ENCODE results near the gene ZNF831. TPM values are rescaled to one million over a fixed set of nuclear protein-coding genes. Genes with fewer than 3 reads are reported as not detected.
A peak's percentile ranks its signal among the peaks of the same experiment; 100 is the strongest.

The ZNF831 gene
- total RNA-seq, 2 experiments from 2014 or later = 7.9 to 10.2 TPM

DNA sequence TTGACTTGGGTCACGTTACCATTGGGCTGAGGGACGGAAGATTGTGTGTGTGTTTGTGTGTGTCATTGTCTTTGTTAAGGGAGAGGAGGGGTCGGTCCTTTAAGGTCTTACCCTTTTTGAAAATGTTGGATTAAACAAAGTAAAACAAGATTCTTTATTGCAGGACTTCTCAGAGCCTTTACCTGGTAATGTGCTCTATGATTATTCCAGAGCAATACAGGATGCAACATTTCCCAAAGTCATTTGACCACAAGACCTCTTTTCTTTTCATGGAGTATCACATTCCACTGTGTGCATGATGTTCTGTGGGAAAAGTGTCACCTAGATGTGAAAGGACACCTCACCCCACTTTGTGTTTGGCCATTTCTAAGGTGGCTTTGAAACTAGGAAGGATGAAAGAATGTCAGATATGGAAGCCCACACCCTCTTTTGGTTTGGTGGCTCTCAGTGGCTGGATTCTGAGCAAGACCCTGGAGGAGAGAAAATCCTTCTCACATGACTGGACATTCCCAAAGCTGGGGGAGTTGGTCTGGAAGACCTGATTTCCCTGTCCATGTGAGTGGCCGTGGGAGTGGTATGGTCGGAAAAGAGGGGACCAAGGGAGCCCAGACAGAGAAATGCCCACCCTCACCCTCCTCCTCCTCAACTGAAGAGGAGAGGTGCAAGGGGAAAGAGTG, 18.2 kb upstream of the ZNF831 start:
- no peak for ATAC-seq
- peaks cover 65% of the 10 kb centered on the region for H3K4me1 Mint-ChIP-seq
- no peaks in the 10 kb centered on the region for H3K9me3 Mint-ChIP-seq (ENCODE audit: low read depth)
- H3K27me3 Mint-ChIP-seq = no peaks in the 10 kb centered on the region
- peak overlapping the region; percentile 55 for H3K27ac Mint-ChIP-seq
- CTCF ChIA-PET = interaction anchor here (1.4 to 2.1 kb wide), 2 partner anchors 25 to 58 kb away, joined by 4 to 10 read pairs; no protein-coding TSS in a partner anchor
- no peak for DNase-seq
- H3K36me3 Mint-ChIP-seq = peaks cover 4% of the 10 kb centered on the region
- H3K4me3 Mint-ChIP-seq = peak overlapping the region; percentile 56

DNA sequence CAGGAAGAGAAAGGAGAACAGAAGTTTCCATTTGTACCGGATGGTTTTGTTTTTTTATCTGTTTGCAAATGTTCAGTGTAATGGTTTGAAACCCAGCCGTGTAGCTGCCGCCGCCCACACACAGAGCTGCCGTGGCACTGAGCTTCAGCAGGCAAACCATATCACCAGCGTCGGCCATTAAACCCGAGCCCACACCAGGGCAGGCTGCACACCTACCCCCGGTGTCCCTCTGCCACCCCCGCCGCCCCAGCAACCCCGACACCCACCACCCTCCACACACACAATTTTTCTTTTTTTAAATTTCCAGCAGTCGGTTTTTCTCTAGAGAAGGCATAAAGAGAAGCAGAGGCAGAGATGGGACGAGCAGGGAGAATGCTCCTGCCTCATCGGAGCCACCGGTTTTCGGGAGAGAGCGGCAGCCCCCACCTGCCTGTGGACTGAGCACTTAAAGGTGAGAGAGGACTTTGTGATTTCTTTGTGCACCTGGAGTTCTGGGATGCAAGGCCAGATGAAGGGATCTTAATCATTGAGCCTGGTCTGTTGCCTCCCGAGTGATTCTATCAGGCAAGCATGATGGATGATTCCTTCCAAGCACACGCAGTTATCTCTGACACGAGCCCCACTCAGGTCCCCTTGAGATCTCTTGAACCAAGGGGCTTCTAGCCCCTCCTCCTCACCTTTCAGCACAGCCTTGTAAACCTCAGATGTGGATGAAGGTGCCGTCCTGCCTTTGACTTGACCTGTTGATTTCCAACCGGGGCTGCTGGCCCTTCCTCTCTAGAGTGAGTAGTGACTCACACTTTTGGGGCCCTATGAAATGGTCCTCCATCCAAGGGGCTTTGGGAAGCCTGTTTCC, 17.5 kb upstream of the ZNF831 start:
- H3K36me3 Mint-ChIP-seq = peaks cover 4% of the 10 kb centered on the region
- ATAC-seq = peak; percentile 45
- peak overlapping the region; percentile 55 for H3K27ac Mint-ChIP-seq
- peak; percentile 64 for DNase-seq
- CTCF ChIA-PET = interaction anchor here (0.9 to 2.1 kb wide), 5 partner anchors 14 to 275 kb away, joined by 3 to 10 read pairs (median 4); no protein-coding TSS in a partner anchor
- no peaks in the 10 kb centered on the region for H3K9me3 Mint-ChIP-seq (ENCODE audit: low read depth)
- peaks cover 71% of the 10 kb centered on the region for H3K4me1 Mint-ChIP-seq
- no peaks in the 10 kb centered on the region for H3K27me3 Mint-ChIP-seq
- H3K4me3 Mint-ChIP-seq = peak overlapping the region; percentile 56

DNA sequence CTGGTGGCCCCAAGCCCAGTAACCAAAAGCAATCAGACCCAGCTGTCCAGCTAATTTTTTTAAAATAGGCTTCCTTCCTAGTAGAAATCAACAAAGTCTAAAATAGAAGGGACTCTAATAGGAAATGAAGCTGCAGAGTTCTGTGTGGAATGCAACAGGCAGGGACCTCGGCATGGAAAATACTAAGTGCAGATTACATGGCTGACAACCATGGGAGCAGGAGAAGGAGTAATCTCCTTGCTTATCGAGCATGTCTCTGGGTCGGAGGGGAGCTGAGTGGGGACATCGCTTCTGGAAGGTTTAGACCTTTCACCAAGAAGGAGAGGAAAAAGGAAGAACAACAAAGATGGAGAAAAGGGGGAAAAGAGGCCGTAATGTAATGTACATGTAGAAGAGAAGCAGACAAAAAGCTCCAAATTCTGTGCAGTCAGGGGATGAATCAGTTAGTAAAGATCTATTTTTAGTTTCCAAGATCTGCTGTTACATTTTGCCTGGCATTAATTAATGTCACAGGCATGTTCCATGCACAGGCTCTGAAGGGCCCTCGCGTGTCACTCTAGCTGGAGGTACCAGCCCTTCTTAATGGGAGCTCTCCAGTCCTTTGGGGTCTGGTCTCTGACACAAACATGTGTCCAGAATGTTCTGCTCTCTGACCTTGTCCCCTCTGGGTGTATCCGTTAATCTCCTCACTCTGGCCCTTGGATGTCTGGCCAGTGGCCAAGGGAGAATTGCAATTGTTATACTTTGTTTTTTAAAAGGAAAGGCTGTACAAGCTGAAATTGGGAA, 16.6 kb upstream of the ZNF831 start:
- Mint-ChIP-seq H3K9me3 (ENCODE audit: low read depth) (no peaks in the 10 kb centered on the region), H3K4me1 (peaks cover 79% of the 10 kb centered on the region), H3K4me3 (peak overlapping the region; percentile 56), H3K27ac (peak overlapping the region; percentile 55), H3K27me3 (no peaks in the 10 kb centered on the region), H3K36me3 (peaks cover 4% of the 10 kb centered on the region)
- CTCF ChIA-PET = interaction anchor here (0.9 to 2.1 kb wide), 4 partner anchors 13 to 276 kb away, joined by 3 to 10 read pairs (median 6); no protein-coding TSS in a partner anchor
- ATAC-seq (no peak), DNase-seq (no peak)

DNA sequence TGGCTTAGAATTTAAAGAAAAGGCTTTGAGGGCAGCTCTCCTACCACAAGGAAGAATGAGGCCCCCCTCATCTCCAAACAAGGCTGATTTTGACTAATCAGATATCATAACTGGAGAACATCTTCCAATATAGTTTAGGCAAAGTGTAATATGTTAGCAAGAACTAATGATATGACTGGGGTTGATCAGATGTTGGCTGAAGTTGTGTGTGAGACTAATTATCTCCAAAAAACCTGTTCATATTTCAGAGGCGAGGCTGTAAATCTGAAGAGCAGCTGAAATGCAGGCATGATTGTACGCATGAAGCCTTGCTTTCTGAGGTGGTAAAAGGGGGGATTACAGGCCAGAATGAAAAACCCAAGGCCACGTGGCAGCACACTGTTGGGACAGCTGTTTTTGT, 16.0 kb upstream of the ZNF831 start:
- no peaks in the 10 kb centered on the region for H3K9me3 Mint-ChIP-seq (ENCODE audit: low read depth)
- CTCF ChIA-PET = interaction anchor here (0.9 to 2.1 kb wide), 4 partner anchors 12 to 276 kb away, joined by 3 to 10 read pairs (median 6); no protein-coding TSS in a partner anchor

DNA sequence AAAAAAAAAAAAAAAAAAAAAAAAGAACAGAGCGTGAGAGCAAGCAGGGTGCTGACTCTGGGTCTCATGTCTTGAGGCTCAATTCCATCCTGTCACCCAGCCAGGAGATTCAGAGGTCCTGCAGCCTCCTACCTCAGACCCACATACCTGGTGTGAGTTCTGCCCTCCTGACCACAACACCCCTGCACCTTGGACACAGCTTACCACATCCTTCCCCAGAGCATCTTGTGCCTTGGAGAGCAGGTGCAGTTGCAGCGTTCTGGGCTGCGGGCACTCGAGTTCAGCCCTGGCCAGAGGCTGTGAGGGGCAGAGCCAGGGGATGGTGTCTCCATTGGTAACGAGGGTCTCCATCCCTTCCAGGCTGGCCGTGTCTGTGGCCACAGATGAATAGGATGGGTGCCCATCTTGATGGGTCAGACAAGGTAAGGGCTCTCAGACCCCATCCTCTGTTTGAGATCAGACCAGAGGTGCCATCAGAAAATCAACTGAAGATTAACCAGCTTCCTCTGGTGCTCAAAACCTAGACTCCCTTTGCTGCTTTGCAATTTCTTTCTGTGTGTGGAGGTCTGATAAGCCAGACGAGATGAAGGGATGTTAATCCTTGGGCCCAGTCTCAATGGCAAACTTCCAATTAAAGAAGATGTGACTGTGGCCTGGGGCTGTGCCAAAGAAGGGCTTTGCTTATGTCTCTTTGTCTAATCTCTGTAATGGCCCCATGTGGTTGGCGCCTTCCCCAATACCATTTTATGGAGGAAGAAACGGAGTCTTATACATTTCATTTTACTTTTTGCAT, 14.7 kb upstream of the ZNF831 start:
- DNase-seq = peak; percentile 62
- ATAC-seq = no peak
- CTCF ChIA-PET = interaction anchor here (1.2 kb wide), 1 partner anchor 16 kb away, joined by 3 read pairs; no protein-coding TSS in a partner anchor
- peak overlapping the region; percentile 62 for H3K27ac Mint-ChIP-seq
- H3K4me1 Mint-ChIP-seq = peaks cover 87% of the 10 kb centered on the region
- H3K9me3 Mint-ChIP-seq (ENCODE audit: low read depth) = no peaks in the 10 kb centered on the region
- peaks cover 2% of the 10 kb centered on the region for H3K27me3 Mint-ChIP-seq
- H3K4me3 Mint-ChIP-seq = no peak overlapping the region
- H3K36me3 Mint-ChIP-seq = peaks cover 4% of the 10 kb centered on the region

More for the DNA sequence above, 16.0 kb upstream of the ZNF831 start:
- ATAC-seq = no peak
- no peak overlapping the region for H3K4me3 Mint-ChIP-seq
- peaks cover 85% of the 10 kb centered on the region for H3K4me1 Mint-ChIP-seq
- H3K27ac Mint-ChIP-seq = peak overlapping the region; percentile 56
- H3K27me3 Mint-ChIP-seq = no peaks in the 10 kb centered on the region
- H3K36me3 Mint-ChIP-seq = peaks cover 4% of the 10 kb centered on the region
- no peak for DNase-seq

DNA sequence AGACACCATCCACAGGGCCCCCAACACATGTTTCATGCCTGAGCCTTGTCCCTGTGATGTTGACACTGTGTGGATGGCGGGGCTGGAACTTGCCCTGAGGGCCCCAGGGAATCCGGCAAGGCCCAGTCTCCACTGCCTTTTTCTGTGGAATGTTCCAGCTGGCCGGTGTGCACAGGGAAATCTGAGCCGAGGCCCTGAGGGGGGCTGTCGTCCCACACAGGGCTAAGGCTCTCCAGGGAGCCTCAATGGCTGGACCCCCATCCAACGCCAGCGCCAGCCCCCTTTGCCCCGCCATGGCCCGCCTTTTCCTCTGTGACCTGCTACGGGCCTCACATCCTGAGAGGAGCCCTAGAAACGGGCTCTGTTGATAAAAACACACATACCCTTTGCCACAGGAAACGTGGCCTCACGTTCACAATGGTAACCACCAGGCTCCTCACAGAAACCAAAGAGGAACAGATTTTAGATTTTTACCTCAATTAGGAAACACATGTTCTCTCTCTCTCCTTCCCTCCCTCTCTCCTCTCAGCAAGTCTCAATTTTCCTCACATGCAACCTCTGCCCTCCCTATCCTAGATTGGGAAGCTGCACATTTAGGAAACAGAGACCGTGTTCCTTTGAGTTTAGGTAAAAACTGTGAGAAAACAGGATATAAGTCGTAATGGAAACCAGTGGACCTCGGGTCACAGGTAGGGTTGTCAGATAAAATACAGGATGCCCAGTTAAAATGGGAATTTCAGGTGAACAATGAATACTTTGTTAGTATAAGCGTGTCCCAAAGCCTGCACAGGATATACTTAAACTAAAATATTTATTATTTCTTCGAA, 13.7 kb upstream of the ZNF831 start:
- H3K4me3 Mint-ChIP-seq = peak overlapping the region; percentile 21
- peak overlapping the region; percentile 81 for H3K27ac Mint-ChIP-seq
- H3K36me3 Mint-ChIP-seq = peaks cover 4% of the 10 kb centered on the region
- peaks cover 10% of the 10 kb centered on the region for H3K27me3 Mint-ChIP-seq
- peak; percentile 80 for ATAC-seq
- CTCF ChIA-PET = interaction anchor here (1.1 to 2.4 kb wide), 2 partner anchors 11 to 58 kb away, joined by 4 to 15 read pairs; no protein-coding TSS in a partner anchor
- peaks cover 77% of the 10 kb centered on the region for H3K4me1 Mint-ChIP-seq
- H3K9me3 Mint-ChIP-seq (ENCODE audit: low read depth) = no peaks in the 10 kb centered on the region
- peak; percentile 90 for DNase-seq

DNA sequence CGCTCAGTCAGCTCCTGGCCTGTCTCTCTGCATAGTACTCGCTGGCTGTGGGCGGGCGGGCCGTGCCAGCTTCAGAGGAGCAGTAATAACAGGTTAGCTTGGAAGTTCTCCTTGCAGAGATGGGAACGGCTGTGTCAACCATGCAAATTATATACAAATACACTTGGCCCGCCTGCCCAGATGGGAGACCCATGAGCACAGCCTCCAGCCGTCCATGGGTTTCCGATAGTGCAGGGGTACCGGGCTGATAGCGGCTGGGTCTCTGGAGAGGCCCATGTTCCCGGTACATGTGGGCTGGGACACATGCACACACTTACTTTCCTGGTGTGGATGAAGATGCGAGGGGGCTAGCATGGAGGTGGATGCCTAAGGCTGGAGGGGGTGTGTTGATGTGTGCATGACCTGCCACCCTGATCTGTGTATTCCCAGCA, 12.8 kb upstream of the ZNF831 start:
- Mint-ChIP-seq H3K4me1 (peaks cover 68% of the 10 kb centered on the region), H3K36me3 (peaks cover 4% of the 10 kb centered on the region), H3K9me3 (ENCODE audit: low read depth) (no peaks in the 10 kb centered on the region), H3K27ac (peak overlapping the region; percentile 39), H3K27me3 (peaks cover 12% of the 10 kb centered on the region), H3K4me3 (no peak overlapping the region)
- ATAC-seq (no peak), DNase-seq (no peak)
- CTCF ChIA-PET = interaction anchor here (1.1 to 2.4 kb wide), 4 partner anchors 10 to 57 kb away, joined by 3 to 15 read pairs (median 4); no protein-coding TSS in a partner anchor

DNA sequence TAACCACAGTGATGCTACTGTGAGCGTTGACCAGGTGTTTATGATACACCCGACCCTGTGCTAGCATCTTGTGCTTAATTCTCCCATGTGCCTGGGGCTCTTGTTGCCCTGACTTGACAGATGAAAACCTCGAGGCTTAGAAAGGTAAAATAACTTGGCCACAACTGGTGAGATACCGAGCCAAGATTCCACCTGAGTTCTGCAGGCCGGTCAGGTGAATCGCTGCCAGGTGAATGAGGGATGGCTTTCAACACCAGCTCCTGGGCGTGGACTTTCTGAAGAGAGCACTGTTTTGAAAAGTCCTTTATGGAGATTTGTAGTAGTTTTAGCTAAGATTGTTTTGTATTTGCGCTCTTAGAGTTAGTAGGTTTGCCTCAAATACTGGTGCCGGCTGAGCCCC, 12.2 kb upstream of the ZNF831 start:
- no peak for ATAC-seq
- Mint-ChIP-seq H3K36me3 (peaks cover 4% of the 10 kb centered on the region), H3K27me3 (peaks cover 12% of the 10 kb centered on the region), H3K4me3 (no peak overlapping the region), H3K4me1 (peaks cover 62% of the 10 kb centered on the region), H3K27ac (no peak overlapping the region), H3K9me3 (ENCODE audit: low read depth) (no peaks in the 10 kb centered on the region)
- CTCF ChIA-PET = interaction anchor here (1.1 to 3.5 kb wide), 5 partner anchors 13 to 63 kb away, joined by 3 to 16 read pairs (median 8); partner anchors contain the start of gene ZNF831
- DNase-seq = peak; percentile 31

DNA sequence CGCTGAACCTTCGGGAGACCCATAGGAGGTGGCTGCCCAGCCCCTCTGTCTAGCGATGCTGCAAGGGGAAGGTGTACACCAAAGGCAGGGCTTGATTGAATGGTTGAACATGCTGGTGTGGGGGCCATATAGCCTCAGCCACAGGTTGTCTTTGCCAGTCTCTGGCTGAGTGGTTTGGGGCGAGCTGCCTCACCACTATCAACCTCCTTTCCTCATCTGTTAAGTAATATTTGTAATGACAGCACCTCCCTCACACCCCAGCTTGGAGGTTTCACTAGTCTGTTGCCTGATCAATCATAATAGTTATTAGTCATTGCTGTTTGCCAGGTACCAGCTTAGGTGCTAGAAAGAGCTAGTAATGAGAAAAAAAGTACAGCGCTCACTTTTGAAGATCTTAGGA, 11.8 kb upstream of the ZNF831 start:
- DNase-seq (peak; percentile 65), ATAC-seq (peak; percentile 16)
- Mint-ChIP-seq H3K4me3 (no peak overlapping the region), H3K9me3 (ENCODE audit: low read depth) (no peaks in the 10 kb centered on the region), H3K4me1 (peaks cover 58% of the 10 kb centered on the region), H3K27ac (peak overlapping the region; percentile 5), H3K36me3 (peaks cover 4% of the 10 kb centered on the region), H3K27me3 (peaks cover 12% of the 10 kb centered on the region)
- CTCF ChIA-PET = interaction anchor here (1.1 to 3.5 kb wide), 5 partner anchors 13 to 64 kb away, joined by 3 to 16 read pairs (median 8); partner anchors contain the start of gene ZNF831

DNA sequence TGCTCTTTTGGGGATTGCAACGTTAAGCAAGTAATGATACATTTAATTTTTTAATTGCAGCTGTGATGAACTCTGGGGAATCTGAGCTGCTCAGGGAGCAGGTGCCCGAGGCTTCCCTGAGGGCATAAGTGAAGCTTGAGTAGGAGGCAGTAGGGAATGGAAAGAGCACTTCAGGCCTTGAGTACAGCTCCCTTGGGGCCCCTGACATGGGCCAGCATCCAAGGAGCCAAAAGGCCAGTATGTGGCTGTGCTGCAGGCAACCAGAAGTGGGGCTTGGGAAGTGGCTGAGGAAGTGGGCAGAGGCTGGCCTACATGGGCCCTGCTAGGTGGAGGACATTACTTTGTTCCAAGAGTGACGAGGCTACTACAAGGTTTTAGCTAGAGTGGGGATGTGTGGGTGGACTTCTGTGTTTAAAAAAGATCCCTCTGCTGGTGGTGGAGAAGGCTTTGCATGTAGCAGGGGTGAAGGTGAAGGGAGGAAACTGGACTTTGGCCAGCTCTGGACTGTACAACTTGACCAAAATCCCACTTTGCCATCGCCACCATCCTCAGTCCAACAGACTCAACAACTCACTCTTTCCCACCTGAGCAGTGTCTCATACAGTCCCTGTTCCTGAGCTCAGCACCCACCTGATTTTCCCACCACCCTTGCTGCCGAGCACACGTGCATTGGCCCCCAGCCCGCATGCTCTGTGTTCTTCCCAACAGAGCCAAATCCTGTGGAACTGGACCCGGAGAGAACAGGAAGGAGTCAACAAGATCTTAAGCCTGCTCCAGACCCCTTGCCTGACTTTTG, 10.9 kb upstream of the ZNF831 start:
- Mint-ChIP-seq H3K36me3 (peaks cover 2% of the 10 kb centered on the region), H3K27me3 (peaks cover 12% of the 10 kb centered on the region), H3K27ac (no peak overlapping the region), H3K9me3 (ENCODE audit: low read depth) (no peaks in the 10 kb centered on the region), H3K4me1 (peaks cover 51% of the 10 kb centered on the region), H3K4me3 (no peak overlapping the region)
- ATAC-seq = no peak
- peak; percentile 39 for DNase-seq
- CTCF ChIA-PET = interaction anchor here (1.0 to 3.5 kb wide), 6 partner anchors 12 to 70 kb away, joined by 3 to 16 read pairs (median 7); partner anchors contain the start of gene ZNF831

DNA sequence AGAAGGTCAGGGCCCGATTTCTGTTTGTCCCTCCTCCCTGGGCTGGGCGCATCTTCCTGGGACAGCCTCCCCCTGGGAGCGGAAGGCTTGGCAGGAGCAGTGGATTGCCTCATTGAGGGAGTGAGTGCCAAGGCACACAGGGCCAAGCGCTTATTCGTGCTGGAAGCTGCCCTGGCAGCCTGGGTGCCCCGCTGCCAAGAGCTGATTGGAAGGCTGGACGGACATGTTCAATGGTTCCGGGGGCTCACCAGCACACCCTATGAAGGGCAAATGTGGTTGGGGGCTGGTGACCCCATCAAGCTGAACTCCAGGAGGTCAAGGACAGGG, 10.3 kb upstream of the ZNF831 start:
- H3K9me3 Mint-ChIP-seq (ENCODE audit: low read depth) = no peaks in the 10 kb centered on the region
- DNase-seq (peak; percentile 36), ATAC-seq (no peak)
- CTCF ChIA-PET = interaction anchor here (1.0 to 3.5 kb wide), 4 partner anchors 11 to 69 kb away, joined by 4 to 16 read pairs (median 7); partner anchors contain the start of gene ZNF831
- no peaks in the 10 kb centered on the region for H3K36me3 Mint-ChIP-seq
- peaks cover 12% of the 10 kb centered on the region for H3K27me3 Mint-ChIP-seq
- H3K27ac Mint-ChIP-seq = no peak overlapping the region
- H3K4me3 Mint-ChIP-seq = no peak overlapping the region
- peaks cover 52% of the 10 kb centered on the region for H3K4me1 Mint-ChIP-seq

Measured in activated CD8-positive, alpha-beta memory T cell treated with anti-CD3 and anti-CD28 coated beads, Interleukin-2, amount 10 ng/mL, durations not matched to agents 7 days and 5 days (primary cell).